ENCODE measurements around the gene PGA3. TPM values are rescaled to one million over a fixed set of nuclear protein-coding genes. Genes with fewer than 3 reads are reported as not detected.
A peak's percentile ranks its signal among the peaks of the same experiment; 100 is the strongest.
"Not testable (repeated sequence)": the region's sequence is repeated elsewhere in the genome, so short reads cannot be mapped to it uniquely, and the experiment has no call there.

Gene PGA3
- total RNA-seq, 2 donors from 2014 or later = 0.79 to 1.1 TPM

DNA sequence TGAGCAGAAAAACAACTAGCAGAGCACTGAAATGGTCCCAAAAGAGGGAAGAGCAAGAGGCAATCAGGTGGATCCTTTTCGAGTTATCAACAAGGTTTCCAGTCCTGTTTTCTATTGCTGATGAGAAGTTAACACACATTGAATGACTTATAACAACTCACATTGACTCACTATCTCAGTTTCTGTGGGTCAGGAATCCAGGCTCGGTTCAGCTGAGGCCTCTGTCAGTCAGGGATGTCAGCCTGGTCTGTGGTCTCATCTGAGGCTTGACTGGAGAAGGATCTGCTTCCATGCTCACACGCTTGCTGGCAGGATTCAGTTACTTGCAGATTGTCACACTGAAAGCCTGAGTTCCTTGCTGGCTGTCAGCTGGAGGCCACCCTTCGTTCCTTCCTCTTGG lies 33.8 kb downstream of the PGA3 start:
- intact Hi-C loops (cut with DNase I); DNase-seq (ENCODE audit: low spot score): not testable (repeated sequence)

DNA sequence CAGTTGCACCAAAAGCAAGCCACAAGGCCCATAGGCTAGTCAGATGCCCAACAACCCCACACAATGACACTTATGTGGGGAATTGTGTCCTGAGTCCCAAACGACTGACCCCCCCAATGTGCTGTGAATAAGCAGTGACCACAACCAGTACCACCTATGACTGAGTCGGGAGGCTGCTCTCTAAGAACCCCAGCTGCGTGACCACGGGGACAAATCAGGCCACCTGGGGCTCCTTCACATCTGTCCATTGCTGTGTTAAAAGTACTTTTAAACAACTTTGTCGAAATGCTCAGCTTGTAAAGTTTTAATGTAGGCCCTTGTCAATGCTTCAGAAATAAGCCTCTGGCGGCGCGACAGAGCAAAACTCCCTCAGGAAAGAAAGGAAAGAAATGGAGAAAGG lies 37.0 kb downstream of the PGA3 start:
- intact Hi-C loops (cut with DNase I); DNase-seq (ENCODE audit: low spot score): not testable (repeated sequence)

DNA sequence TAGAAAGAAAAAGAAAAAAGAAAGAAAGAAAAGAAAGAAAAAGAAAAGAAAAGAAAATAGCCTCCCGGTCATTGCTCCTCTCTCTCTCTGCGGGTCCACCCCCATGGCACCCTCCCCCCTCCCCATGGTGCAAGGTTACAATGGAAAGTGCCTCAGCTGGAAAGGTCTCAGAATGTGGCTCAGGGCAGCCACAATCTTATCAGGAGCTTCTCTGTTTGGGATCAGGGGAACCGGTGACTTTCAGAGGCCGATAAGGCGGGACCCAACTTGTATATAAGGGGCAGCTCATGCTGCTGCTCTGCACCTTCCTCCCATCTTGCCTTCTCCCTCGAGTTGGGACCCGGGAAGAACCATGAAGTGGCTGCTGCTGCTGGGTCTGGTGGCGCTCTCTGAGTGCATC lies 37.6 kb downstream of the PGA3 start, which contains the start of gene PGA5:
TSS of gene PGA5 (plus strand) at position 301 of the 400 bp plus-strand sequence. CDS start at position 353, 52 bp downstream.
- DNase-seq (ENCODE audit: low spot score); intact Hi-C loops (cut with DNase I): not testable (repeated sequence)

DNA sequence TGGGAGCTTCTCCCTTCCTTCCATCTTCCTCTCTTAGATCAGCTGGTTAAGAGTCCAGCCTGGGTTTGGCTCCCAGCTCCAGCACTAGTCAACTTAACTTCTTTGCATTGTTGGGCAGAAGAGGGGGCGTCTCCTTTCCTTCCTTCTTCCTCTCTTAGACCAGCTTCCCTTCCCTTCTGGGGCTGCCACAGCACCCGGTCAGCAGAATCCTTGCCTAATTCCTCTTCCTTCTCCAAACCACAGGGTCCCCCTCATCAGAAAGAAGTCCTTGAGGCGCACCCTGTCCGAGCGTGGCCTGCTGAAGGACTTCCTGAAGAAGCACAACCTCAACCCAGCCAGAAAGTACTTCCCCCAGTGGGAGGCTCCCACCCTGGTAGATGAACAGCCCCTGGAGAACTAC lies 38.2 kb downstream of the PGA3 start:
- DNase-seq (ENCODE audit: low spot score); intact Hi-C loops (cut with DNase I): not testable (repeated sequence)

DNA sequence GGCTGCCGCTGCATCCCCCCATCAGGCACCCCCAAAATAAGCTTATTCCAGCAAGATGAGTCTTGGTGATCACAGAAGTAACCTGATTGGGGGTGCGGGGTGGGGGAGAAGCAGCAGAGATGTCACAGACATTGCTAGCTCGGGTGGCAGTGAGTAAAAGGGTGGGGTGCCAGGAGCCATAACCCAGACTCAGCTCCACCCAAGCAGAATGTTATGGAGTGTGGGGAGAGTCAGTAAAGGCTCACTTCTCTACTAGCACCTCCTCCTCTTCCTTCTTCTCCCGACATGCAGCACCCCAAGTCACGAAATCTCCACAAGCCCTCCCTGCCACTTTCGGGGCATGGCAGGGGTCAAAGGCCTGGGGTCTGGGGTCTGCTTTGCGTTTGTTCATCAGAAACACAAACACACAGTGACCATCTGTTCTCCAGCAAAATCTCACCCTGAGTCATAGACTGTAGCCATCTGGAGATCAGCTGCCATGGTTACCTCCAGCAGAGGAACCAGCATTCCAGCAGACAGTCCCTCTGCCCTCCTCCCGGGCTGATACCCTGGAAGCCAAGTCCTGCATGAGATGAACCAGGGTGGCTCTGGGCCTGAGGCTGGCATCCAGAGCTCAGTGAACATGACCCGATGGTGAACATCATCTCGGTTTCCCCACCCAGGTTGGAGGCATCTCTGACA lies 42.1 kb downstream of the PGA3 start:
- DNase-seq (ENCODE audit: low spot score); intact Hi-C loops (cut with DNase I): not testable (repeated sequence)

DNA sequence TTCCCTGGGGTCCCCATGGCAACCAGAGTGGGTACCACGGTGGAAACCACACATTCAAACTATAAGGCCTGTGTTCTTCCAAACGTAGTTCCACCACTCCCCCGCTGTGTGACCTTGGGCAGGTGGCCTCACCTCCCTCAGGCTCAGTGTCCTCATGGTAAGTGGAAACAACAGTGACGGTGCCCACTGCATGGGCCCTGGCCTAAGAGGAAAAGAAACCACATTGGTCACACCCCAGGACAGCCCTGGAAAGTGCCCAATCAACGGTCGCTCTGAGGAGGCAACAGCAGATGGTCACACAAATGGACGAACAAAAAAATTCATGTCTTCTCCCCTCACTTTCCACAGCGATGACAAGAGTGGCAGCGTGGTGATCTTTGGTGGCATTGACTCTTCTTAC lies 44.8 kb downstream of the PGA3 start:
- DNase-seq (ENCODE audit: low spot score); intact Hi-C loops (cut with DNase I): not testable (repeated sequence)

DNA sequence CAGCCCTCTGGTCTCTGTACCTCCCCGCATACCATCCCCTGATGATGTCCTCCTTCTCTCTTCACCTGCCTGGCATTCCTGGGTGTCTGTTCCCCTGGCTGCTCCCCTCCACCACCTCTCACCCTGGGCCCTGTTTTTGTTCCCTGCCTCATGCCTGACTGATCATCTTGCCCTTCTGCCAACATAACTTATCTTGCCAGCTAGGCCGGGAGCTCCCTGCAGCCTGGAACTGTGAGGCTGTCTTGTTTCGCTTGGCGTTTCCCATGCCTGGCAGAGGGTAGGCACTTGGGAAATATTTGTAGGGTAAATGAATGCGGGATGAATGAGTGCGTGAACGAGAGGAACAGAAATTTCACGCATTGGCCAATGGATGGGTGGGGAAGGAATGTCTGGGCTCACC lies 45.9 kb downstream of the PGA3 start:
- intact Hi-C loops (cut with DNase I); DNase-seq (ENCODE audit: low spot score): not testable (repeated sequence)

DNA sequence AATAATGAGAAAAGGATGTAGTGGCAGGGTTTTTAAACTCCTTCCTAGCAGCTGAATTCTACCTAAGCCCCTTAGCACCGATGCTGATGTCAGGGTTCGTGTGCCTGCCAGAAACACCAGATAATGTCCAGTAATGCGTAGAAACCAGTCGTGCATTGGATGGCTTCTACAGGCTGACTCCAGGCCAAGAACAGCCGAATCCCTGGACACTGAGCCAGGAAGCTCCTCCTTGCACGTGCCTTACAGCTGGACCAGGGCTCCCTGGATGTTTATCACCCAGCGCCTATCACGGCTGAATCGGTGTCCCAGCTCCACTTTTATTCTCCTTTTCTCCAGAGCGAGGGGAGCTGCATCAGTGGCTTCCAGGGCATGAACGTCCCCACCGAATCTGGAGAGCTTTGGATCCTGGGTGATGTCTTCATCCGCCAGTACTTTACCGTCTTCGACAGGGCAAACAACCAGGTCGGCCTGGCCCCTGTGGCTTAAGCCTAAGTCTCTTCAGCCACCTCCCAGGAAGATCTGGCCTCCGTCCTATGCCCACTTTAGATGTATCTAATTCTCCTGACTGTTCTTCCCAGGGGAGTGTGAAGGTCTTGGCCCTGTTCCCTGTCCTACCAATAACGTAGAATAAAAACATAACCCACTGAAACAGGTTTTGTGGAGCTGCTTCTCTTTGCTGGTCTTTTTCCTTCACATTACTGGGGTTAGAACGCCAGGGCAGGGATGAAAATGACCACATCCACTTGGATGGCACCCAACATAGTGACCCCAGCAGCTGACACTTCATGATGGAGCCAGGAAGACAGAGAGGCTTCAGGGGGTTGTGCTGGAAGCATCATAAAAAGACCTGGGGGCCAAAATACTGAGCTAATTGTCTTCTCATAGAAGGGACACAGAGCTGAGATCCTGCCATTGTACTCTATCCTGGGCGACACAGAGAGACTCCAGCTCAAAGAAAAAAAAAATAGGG lies 47.8 kb downstream of the PGA3 start:
- DNase-seq (ENCODE audit: low spot score); intact Hi-C loops (cut with DNase I): not testable (repeated sequence)

DNA sequence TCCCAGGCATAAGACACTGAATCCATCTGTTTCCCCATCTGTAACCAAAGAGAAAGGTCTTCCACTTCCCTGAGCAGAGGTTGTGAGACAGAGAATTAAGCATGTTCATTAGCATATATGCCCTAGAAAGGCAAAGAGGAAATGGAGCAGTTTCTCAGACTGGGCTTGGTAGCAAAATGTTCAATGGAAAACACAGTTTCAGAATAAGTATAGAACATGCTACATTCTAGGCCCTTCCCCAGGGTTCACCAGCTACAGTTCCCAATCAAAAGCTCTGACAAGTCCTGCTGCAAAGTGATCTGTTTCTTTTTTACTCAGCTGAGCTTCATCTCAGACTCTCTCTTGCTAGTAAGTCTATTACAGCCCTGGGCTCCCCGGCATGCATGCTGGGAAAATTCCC lies 49.0 kb downstream of the PGA3 start:
- DNase-seq (ENCODE audit: low spot score); intact Hi-C loops (cut with DNase I): not testable (repeated sequence)

DNA sequence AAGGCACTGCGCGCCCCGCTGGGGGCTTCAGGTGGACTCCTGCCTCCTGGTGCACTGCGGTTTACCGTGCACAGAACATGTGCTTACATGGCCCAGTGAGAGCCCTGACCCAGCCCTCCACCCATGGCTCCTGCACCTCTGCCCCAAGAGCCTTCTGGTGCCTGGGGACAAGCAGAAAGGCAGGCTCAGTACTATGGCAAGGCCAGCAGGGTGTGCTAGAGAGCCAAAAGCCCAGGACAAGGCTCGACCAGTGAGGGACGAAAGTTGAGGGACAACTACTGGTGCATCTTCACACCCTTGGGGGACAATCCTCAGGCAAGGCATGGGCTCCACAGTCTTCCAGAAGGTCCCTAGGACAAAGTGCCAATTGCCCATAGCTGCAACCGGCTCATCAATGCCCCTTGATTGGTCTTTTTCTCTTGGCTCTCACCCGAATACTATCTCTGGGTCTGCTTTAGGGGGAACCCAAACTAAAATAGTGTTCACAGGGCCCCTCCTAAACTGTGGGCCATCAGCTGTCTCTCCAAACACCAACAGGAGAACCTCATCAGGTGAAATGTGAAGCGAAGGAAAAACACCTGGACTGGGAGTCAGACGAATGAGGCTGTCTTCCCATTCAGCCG lies 51.2 kb downstream of the PGA3 start:
- DNase-seq (ENCODE audit: low spot score) = peak; percentile 86
- intact Hi-C loops (cut with DNase I) = no loop called here

DNA sequence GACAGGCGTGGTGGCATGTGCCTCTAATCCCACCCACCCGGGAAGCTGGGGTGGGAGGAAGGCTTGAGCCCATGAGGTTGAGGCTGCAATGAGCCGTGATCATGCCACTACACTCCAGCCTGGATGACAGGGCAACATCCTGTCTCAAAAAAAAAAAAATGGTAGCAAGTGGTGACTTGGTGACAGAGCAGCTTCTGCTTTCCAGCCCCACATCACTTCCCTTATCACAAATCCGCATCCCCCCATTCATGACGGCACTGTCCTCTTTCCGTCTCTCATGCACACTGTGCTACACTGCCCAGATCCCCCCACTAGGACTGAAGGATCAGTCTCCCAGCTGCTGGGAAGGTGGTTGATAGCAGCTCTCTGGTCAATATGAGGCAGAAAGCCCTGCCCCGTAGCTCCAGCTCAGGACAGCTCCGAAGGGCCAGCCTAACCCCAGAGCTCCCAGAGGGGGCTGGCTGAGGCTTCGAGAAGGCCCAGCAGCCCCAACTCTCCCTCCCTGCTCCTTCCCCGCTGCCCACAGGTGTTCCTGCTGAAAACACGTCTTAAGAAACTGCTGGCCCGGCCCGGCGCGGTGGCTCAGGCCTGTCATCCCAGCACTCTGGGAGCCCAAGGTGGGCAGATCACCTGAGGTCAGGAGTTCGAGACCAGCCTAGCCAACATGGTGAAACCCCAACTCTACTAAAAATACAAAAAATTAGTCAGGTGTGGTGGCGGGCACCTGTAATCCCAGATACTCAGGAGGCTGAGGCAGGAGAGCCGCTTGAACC lies 53.6 kb downstream of the PGA3 start:
- DNase-seq (ENCODE audit: low spot score) = no peak
- intact Hi-C loops (cut with DNase I) = no loop called here

DNA sequence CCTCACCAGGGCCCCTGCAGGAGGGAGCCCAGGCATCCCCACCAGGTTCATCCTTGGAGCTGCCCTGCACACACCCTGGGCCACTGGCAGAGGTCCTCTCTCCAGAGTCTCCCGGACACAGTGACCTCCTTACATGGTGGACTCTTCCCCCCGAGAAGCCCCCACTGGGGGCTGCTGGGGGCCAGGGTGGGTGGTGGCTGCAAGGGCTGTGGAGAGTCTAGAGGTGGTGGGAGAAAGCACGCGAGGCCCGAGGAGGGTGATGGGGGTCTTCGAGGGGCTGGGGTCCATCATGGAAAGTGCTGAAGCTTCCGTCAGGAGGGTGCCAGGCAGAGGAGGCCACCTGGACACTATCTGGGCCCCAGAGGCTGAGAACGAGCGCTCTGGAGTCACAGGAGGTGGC lies 55.2 kb downstream of the PGA3 start:
- intact Hi-C loops (cut with DNase I) = no loop called here
- no peak for DNase-seq (ENCODE audit: low spot score)

DNA sequence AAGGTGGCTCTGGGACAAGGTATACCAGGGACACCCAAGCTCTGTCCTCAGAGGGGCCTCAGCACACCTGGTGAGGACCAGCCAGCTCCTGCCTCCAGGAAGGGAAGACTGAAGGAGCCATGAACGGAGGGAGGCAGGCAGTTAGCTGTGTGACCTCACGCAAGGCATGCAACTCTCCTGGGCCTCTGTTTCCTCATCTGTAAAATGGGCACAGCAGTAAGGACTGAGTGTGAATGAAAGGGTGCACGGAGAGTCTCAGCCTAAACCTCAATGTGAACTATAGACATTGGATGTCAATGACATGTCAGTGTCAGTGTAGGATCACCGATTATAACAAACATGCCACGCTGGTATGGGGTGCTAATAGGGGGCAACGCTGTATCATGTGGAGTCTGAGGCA lies 56.0 kb downstream of the PGA3 start:
- DNase-seq (ENCODE audit: low spot score) = no peak
- intact Hi-C loops (cut with DNase I) = no loop called here

Other genes with a start within 250 kb of the PGA3 start
- under 1 TPM; 0.43 to 0.93 TPM for gene CD6, start 231.8 kb upstream of the PGA3 start, total RNA-seq
- gene CD5, start 101.0 kb upstream of the PGA3 start, total RNA-seq = under 1 TPM; 0.52 to 0.60 TPM
- gene VPS37C, start 42.1 kb upstream of the PGA3 start, total RNA-seq = 10 to 100 TPM; 21.6 to 31.2 TPM
- gene PGA4, start 18.8 kb downstream of the PGA3 start, total RNA-seq = 1 to 10 TPM; 1.1 to 3.7 TPM
- gene PGA5, start 37.7 kb downstream of the PGA3 start, total RNA-seq = under 1 TPM; 0.42 to 0.71 TPM
- gene VWCE, start 91.8 kb downstream of the PGA3 start, total RNA-seq = 1 to 10 TPM; 1.6 to 2.9 TPM
- gene DDB1, start 129.6 kb downstream of the PGA3 start, total RNA-seq = 100 to 1,000 TPM; 142 to 151 TPM
- 10 to 100 TPM; 15.2 to 24.6 TPM for gene TKFC, start 129.7 kb downstream of the PGA3 start, total RNA-seq
- 10 to 100 TPM; 28.9 to 33.6 TPM for gene CYB561A3, start 158.4 kb downstream of the PGA3 start, total RNA-seq
- 10 to 100 TPM; 36.0 to 49.2 TPM for gene TMEM138, start 158.9 kb downstream of the PGA3 start, total RNA-seq
- gene TMEM216, start 189.1 kb downstream of the PGA3 start, total RNA-seq = 1 to 10 TPM; 7.0 to 7.1 TPM
- 10 to 100 TPM; 51.5 to 52.0 TPM for gene CPSF7, start 226.5 kb downstream of the PGA3 start, total RNA-seq
- gene SDHAF2, start 226.6 kb downstream of the PGA3 start, total RNA-seq = 10 to 100 TPM; 23.4 to 24.9 TPM